Measurements from ENCODE around the gene AGBL1.

Gene AGBL1

DNA sequence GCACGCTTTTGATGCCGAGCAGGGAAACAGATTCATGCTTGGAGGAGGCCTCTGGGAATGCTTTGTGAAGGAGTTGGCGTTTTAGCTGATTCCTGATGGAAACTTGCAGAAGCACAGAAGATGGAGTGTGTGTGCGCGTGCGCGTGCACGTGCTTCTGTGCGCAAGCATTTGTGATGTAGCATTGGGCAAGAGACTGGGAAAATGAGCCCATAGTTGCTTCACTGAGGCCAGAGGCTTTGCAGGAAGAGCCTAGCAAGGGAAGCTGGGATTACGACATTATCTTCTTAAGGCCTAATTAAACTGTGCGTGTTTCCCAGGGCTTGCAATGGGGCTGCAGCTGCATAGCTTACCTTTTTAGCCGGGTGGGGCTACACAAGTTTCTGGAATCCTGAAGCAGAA is 18.1 kb upstream of the AGBL1 start:
- Histone ChIP-seq H3K4me1 (ENCODE audit: control insufficient read depth, insufficient read depth, low read length) (no peaks in the 10 kb centered on the region), H3K9ac (ENCODE audit: low read depth, low read length) (no peak overlapping the region), H3K36me3 (ENCODE audit: control insufficient read depth, insufficient read depth, low read length) (no peaks in the 10 kb centered on the region), H3K9me3 (ENCODE audit: control insufficient read depth, insufficient read depth, low read length) (no peaks in the 10 kb centered on the region), H3K27me3 (ENCODE audit: control insufficient read depth, insufficient read depth, low read length) (no peaks in the 10 kb centered on the region), H3K4me3 (ENCODE audit: low read depth, low read length) (no peak overlapping the region)

DNA sequence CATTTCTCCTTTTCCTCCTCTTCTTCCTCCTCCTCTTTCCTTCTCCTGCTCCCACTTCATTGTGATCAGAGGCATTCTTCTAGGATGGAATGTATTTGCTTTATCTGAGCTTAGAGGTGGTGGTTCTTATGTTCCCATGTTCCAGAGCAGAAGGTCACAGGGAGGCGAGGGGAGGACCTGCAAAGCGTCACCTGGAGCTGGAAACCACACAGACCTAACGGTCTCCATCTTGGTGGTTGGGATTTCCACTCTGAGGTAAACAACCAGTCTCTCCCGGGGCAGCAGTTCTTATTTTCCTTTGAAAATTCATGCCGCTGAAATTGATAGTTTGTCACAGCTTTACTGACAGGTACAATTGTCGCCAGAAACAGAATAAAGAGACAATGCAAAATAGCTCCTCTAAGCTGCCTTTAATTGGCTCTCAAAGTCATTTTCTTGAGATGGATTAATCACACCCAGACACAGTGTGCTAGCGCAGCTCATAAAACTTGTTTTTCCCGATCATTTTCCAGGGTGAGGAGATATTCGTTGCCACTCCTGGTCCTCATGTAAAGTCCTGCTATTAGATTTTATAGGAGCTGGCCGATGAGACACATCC is 16.9 kb upstream of the AGBL1 start:
- no peaks in the 10 kb centered on the region for H3K27me3 ChIP-seq (ENCODE audit: control insufficient read depth, insufficient read depth, low read length)
- no peaks in the 10 kb centered on the region for H3K4me1 ChIP-seq (ENCODE audit: control insufficient read depth, insufficient read depth, low read length)
- H3K9me3 ChIP-seq (ENCODE audit: control insufficient read depth, insufficient read depth, low read length): no peaks in the 10 kb centered on the region
- H3K4me3 ChIP-seq (ENCODE audit: low read depth, low read length): no peak overlapping the region
- H3K36me3 ChIP-seq (ENCODE audit: control insufficient read depth, insufficient read depth, low read length): no peaks in the 10 kb centered on the region
- no peak overlapping the region for H3K9ac ChIP-seq (ENCODE audit: low read depth, low read length)

DNA sequence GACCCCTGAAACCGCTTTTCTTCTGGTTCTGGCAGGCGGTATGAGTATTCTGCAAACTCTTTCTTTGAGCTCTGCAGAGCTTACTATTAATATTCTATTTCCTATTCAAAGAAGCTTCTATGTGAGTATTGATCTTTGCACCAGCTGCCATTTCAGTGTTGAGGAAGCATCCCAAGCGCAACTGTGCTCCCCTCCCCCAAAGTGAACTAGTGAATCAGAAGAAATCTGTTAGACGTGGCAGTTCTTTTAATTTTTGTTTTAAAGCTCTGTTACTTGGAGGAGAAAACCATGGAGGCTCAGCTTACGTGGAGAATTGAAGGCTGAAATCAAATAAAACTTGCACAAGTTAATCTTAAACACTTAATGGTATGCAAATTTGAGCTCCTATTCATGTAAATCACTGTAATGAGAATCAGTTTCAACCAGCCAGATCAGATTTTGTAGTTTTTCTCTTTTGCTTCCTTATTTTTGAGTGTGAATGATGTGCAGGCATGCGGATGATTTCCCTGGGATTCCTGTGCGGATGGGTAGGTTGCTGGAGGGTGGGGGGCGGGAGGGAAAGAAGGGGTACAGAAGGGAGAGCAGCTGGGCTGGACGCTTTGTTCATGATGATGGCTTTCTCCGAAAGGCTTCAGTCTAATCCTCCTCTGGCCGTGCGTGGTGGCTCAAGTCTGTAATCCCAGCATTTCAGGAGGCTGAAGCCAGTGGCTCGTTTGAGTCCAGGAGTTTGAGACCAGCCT is 16.1 kb upstream of the AGBL1 start:
- Histone ChIP-seq H3K36me3 (ENCODE audit: control insufficient read depth, insufficient read depth, low read length) (no peaks in the 10 kb centered on the region), H3K27me3 (ENCODE audit: control insufficient read depth, insufficient read depth, low read length) (no peaks in the 10 kb centered on the region), H3K9ac (ENCODE audit: low read depth, low read length) (no peak overlapping the region), H3K9me3 (ENCODE audit: control insufficient read depth, insufficient read depth, low read length) (no peaks in the 10 kb centered on the region), H3K4me1 (ENCODE audit: control insufficient read depth, insufficient read depth, low read length) (no peaks in the 10 kb centered on the region), H3K4me3 (ENCODE audit: low read depth, low read length) (no peak overlapping the region)

DNA sequence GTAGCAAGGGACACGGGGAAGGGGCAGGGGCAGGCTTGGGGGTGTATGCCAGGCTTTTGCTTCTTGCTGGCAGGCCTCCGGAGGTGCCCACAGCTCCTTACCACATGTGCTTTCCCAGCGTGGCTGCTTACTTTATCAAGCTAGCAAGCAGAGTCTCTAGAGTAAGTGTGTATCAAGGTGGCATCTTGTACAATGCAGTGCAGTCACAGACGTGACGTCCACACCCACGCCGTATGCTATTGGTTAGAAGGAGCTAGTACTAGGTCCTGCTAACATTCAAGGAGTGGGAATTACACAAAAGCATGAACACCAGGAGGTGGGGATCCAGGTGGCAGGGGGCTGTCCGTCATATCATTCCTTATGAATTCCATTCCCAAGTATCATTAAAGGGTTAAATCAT is 15.3 kb upstream of the AGBL1 start:
- Histone ChIP-seq H3K36me3 (ENCODE audit: control insufficient read depth, insufficient read depth, low read length) (no peaks in the 10 kb centered on the region), H3K4me1 (ENCODE audit: control insufficient read depth, insufficient read depth, low read length) (no peaks in the 10 kb centered on the region), H3K27me3 (ENCODE audit: control insufficient read depth, insufficient read depth, low read length) (no peaks in the 10 kb centered on the region), H3K4me3 (ENCODE audit: low read depth, low read length) (no peak overlapping the region), H3K9me3 (ENCODE audit: control insufficient read depth, insufficient read depth, low read length) (no peaks in the 10 kb centered on the region), H3K9ac (ENCODE audit: low read depth, low read length) (no peak overlapping the region)

DNA sequence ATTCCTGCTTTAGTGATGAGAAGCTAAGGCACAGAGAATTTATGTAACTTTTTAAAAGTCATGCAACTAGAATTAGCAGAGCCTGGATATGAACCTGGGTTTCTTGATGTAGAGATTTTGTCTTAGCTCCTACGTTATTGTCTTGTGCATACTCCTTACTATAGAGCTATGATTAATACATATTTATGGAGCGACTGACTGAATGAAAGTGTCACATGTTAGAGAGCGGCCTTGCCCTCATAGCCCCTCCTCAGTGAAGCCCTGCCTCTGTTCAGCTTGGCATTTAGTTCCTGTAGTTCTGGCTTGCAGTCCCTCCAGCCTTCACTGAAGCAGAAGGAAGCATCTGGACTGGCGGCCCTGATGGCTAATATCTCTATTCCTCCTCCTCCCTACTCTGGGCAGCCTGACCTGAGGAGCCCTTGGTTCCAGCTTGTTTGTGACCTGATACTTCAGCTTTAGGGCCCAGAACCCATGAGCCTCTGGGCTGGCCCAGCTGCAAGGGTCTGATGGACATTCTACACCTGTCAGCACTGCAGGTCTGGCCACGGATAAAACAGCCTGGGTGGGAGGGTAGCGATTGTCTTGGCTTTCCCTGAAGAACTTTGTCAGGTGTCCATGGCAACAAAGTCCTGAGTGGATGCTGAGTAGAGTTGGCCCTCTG is 13.4 kb upstream of the AGBL1 start:
- Histone ChIP-seq H3K36me3 (ENCODE audit: control insufficient read depth, insufficient read depth, low read length) (no peaks in the 10 kb centered on the region), H3K4me1 (ENCODE audit: control insufficient read depth, insufficient read depth, low read length) (no peaks in the 10 kb centered on the region), H3K9ac (ENCODE audit: low read depth, low read length) (no peak overlapping the region), H3K27me3 (ENCODE audit: control insufficient read depth, insufficient read depth, low read length) (no peaks in the 10 kb centered on the region), H3K9me3 (ENCODE audit: control insufficient read depth, insufficient read depth, low read length) (no peaks in the 10 kb centered on the region), H3K4me3 (ENCODE audit: low read depth, low read length) (no peak overlapping the region)

DNA sequence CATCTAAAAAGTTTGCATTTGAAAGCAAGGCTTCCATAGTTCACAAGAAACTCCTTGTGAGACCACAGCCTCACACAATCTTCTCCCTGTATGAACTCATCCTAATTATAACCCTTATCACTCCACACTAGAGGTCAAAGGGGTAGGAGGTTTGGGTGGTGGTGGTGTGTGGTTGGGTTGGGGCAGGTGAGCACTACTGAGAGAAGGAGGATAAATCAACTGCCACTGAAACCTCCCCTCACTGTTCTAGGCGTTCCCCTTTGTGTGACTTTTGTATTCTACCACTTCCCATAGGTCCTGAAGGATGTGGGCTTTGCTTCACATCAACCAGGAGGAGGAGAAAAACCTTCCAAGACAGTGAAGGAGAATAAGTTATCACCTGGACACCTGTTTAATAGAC is 6.4 kb upstream of the AGBL1 start:
- Histone ChIP-seq H3K27me3 (ENCODE audit: control insufficient read depth, insufficient read depth, low read length) (no peaks in the 10 kb centered on the region), H3K4me3 (ENCODE audit: low read depth, low read length) (no peak overlapping the region), H3K36me3 (ENCODE audit: control insufficient read depth, insufficient read depth, low read length) (no peaks in the 10 kb centered on the region), H3K4me1 (ENCODE audit: control insufficient read depth, insufficient read depth, low read length) (peaks cover 4% of the 10 kb centered on the region), H3K9ac (ENCODE audit: low read depth, low read length) (no peak overlapping the region), H3K9me3 (ENCODE audit: control insufficient read depth, insufficient read depth, low read length) (no peaks in the 10 kb centered on the region)

DNA sequence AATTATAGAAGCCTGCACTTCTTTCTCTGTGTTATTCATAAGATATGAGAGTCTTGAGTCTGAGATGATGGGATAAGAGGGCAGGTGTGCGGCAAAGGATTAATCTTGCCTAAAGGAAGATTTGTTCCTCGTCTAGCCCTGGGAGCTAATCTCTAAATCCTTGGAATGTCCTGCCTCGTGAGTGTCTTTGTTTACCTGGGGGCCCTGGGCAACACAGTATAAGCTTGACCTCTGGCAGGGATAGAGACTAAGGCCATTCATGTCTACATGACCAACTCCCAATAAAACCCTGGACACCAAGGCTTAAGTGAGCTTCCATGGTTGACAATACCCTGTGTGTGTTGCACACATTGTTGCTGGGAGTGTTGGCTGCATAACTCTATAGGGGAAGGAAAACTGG is 3.2 kb upstream of the AGBL1 start:
- peaks cover 4% of the 10 kb centered on the region for H3K4me1 ChIP-seq (ENCODE audit: control insufficient read depth, insufficient read depth, low read length)
- H3K9ac ChIP-seq (ENCODE audit: low read depth, low read length): no peak overlapping the region
- H3K4me3 ChIP-seq (ENCODE audit: low read depth, low read length): no peak overlapping the region
- H3K9me3 ChIP-seq (ENCODE audit: control insufficient read depth, insufficient read depth, low read length): no peaks in the 10 kb centered on the region
- H3K27me3 ChIP-seq (ENCODE audit: control insufficient read depth, insufficient read depth, low read length): no peaks in the 10 kb centered on the region
- no peaks in the 10 kb centered on the region for H3K36me3 ChIP-seq (ENCODE audit: control insufficient read depth, insufficient read depth, low read length)

DNA sequence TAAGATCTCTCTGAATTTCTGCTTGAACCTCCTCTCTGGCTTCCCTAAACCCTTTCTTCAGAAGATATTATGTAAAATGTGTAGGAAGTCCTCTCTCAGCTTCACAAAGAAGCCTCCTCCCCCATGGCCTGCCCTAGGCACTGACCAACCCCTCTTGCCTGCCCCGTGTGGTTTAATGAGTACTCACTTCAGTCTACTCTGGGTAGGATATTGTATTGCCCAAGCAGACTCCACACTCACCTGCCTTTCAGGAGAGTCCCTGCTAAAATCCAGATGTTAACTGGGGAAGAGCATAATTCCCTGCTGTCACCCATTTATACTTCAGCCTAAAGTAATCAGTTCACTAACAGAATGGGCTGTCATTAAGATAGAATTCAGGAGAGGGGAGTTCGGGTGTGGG is 2.6 kb upstream of the AGBL1 start:
- H3K4me1 ChIP-seq (ENCODE audit: control insufficient read depth, insufficient read depth, low read length): peaks cover 4% of the 10 kb centered on the region
- H3K9me3 ChIP-seq (ENCODE audit: control insufficient read depth, insufficient read depth, low read length): no peaks in the 10 kb centered on the region
- no peak overlapping the region for H3K4me3 ChIP-seq (ENCODE audit: low read depth, low read length)
- no peaks in the 10 kb centered on the region for H3K27me3 ChIP-seq (ENCODE audit: control insufficient read depth, insufficient read depth, low read length)
- no peak overlapping the region for H3K9ac ChIP-seq (ENCODE audit: low read depth, low read length)
- H3K36me3 ChIP-seq (ENCODE audit: control insufficient read depth, insufficient read depth, low read length): no peaks in the 10 kb centered on the region

DNA sequence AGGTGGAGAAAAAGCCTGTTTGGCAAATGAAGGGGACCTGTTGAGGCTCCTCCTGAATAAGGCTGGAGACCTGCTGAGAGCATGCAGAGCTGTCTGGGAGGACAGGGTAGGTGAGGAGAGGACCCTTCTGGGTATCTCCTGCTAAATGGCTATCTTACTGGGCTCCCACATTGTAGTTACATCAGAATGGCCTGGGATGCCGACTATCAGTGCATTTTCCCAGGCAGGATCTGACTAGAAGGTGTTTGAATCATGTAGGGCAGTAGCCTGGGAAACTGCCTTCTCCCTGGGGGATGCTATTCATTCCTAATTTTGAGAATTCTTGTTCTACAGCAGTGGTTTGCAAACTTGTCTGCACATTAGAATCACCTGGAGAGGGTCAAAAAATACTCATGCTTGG is 631 bp downstream of the AGBL1 start:
- H3K9me3 ChIP-seq (ENCODE audit: control insufficient read depth, insufficient read depth, low read length): no peaks in the 10 kb centered on the region
- H3K36me3 ChIP-seq (ENCODE audit: control insufficient read depth, insufficient read depth, low read length): no peaks in the 10 kb centered on the region
- H3K4me3 ChIP-seq (ENCODE audit: low read depth, low read length): no peak overlapping the region
- no peak overlapping the region for H3K9ac ChIP-seq (ENCODE audit: low read depth, low read length)
- H3K27me3 ChIP-seq (ENCODE audit: control insufficient read depth, insufficient read depth, low read length): no peaks in the 10 kb centered on the region
- peaks cover 4% of the 10 kb centered on the region for H3K4me1 ChIP-seq (ENCODE audit: control insufficient read depth, insufficient read depth, low read length)

DNA sequence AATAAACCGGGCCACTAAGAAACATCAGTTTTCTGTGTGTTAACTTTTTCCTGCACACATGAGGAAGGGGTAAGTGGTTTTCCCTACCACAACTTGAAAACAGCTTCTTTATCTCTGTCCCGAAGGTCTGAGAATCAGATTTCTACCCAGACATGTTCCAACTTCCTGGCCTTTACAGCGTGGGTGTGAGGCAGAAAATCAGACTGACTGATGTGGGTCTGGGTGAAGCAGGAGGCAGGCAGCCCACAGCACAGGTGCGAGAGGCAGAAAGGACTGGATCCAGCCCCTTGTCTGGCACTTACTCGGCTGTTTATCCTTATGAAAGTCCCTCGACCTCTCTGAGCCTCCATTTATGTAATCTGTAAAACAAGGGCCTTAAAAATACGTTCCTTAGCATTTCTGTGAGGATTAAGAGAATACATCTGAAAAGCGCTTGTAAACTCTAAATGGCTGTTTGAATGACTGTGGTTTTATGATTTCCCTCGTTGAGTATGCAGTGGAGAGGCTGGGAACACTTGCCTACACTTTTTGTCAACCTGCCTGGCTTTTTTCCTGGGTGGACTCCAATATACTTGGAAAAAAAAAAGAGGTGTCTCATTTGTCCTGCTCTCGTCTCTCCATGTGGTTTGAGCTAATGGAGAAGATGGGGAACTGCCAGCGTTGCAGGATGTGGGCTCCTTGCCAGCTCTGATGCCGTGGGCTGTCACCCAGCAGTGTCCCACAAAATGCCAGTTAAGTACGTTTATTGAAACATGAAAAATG is 3.1 kb downstream of the AGBL1 start:
- Histone ChIP-seq H3K36me3 (ENCODE audit: control insufficient read depth, insufficient read depth, low read length) (no peaks in the 10 kb centered on the region), H3K4me3 (ENCODE audit: low read depth, low read length) (no peak overlapping the region), H3K9me3 (ENCODE audit: control insufficient read depth, insufficient read depth, low read length) (no peaks in the 10 kb centered on the region), H3K9ac (ENCODE audit: low read depth, low read length) (no peak overlapping the region), H3K27me3 (ENCODE audit: control insufficient read depth, insufficient read depth, low read length) (no peaks in the 10 kb centered on the region), H3K4me1 (ENCODE audit: control insufficient read depth, insufficient read depth, low read length) (no peaks in the 10 kb centered on the region)

DNA sequence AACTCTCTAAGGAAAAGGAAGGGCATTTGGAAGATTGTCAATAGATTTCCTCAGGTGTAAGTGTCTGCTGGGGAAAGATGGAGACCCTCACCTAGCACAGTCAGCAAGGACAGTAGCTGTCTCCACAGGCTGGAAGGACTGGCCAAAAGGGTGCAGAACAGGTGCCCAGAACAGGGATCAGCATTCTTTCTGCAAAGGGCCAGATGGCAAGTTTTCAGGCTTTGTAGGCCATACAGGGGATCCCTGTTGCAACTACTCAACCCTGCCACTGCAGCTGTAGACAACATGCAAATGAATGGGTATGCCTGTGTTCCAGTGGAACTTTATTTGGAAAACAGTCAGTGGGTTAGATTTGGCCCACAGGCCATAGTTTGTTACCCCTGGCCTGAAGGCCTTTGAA is 8.1 kb downstream of the AGBL1 start:
- H3K4me1 ChIP-seq (ENCODE audit: control insufficient read depth, insufficient read depth, low read length): peaks cover 11% of the 10 kb centered on the region
- H3K36me3 ChIP-seq (ENCODE audit: control insufficient read depth, insufficient read depth, low read length): no peaks in the 10 kb centered on the region
- no peaks in the 10 kb centered on the region for H3K9me3 ChIP-seq (ENCODE audit: control insufficient read depth, insufficient read depth, low read length)
- H3K9ac ChIP-seq (ENCODE audit: low read depth, low read length): no peak overlapping the region
- no peaks in the 10 kb centered on the region for H3K27me3 ChIP-seq (ENCODE audit: control insufficient read depth, insufficient read depth, low read length)
- H3K4me3 ChIP-seq (ENCODE audit: low read depth, low read length): no peak overlapping the region
